GM12878 (cell line): Measurements from ENCODE around the gene SLC25A13. TPM values are rescaled to one million over a fixed set of nuclear protein-coding genes. Genes with fewer than 3 reads are reported as not detected.
A peak's percentile ranks its signal among the peaks of the same experiment; 100 is the strongest.
"Not testable (repeated sequence)": the region's sequence is repeated elsewhere in the genome, so short reads cannot be mapped to it uniquely, and the experiment has no call there.

Experiments
- ATAC-seq: fragments of 200-7000 bp; cut with Tn5 transposase; 3 replicates; pipeline ENCODE4 v1.9.1; 2020; ENCODE audit warnings: mild to moderate bottlenecking, moderate library complexity
- BruUV-seq: library from RNA; stranded (reverse); fragments of 400-500 nt; replicated peaks from 2 replicates; lab custom pipeline; 2021; lab: Mats Ljungman, UMichigan
- CTCF ChIA-PET: fragments of 300-600 bp; sonication (Branson Sonifier 250); formaldehyde crosslinking; extraction: SDS; loops from one replicate; lab custom pipeline; 2021; ENCODE audit warnings: inconsistent platforms; lab: Yijun Ruan, JAX
- POLR2A ChIA-PET: fragments of 350-600 bp; formaldehyde crosslinking; extraction: SDS; loops from one replicate; lab custom pipeline; 2021; ENCODE audit warnings: inconsistent platforms; lab: Charles Lee
- RAD21 ChIA-PET: fragments of 300-600 bp; sonication (Branson Sonifier 250); formaldehyde crosslinking; loops from one replicate; lab custom pipeline; 2023; ENCODE audit warnings: antibody characterized with exemption; ENCODE audit not compliant: unreplicated experiment; lab: Charles Lee
- SMC1A ChIA-PET: fragments of 300-600 bp; sonication (Branson Sonifier 250); formaldehyde crosslinking; loops from one replicate; lab custom pipeline; 2023; ENCODE audit not compliant: unreplicated experiment, uncharacterized antibody; lab: Charles Lee
- DNase-seq: peaks from one replicate; pipeline ENCODE4 v3.0.0-alpha.2; 2011; ENCODE audit warnings: low read depth, low spot score
- FAIRE-seq: peaks from 3 replicates; lab custom pipeline; 2011; peaks lifted over from hg19 to GRCh38; lab: Jason Lieb, UNC
- H2AFZ ChIP-seq: 2 replicates; pipeline ENCODE4 v1.6.0; 2011; ENCODE audit warnings: low read depth, low read length, control low read depth; ENCODE audit not compliant: control insufficient read depth
- H3K27ac ChIP-seq: 2 replicates; pipeline ENCODE4 v1.5.1; 2011; ENCODE audit warnings: control low read depth; ENCODE audit not compliant: control insufficient read depth, insufficient read depth
- H3K27me3 ChIP-seq, 2 experiments: replicated peaks in 1 of 2; 2 replicates each; pipeline versions ENCODE4 v1.6.0 to v1.6.1; 2011; ENCODE audit warnings: low read length in 1 of 2; ENCODE audit not compliant: control insufficient read depth in 2 of 2, insufficient read depth in 2 of 2
- H3K36me3 ChIP-seq, 2 experiments: 2 replicates each; pipeline ENCODE4 v1.5.1; 2011; ENCODE audit warnings: low read length in 1 of 2; ENCODE audit not compliant: control insufficient read depth in 2 of 2, insufficient read depth in 2 of 2
- H3K4me1 ChIP-seq: 2 replicates; pipeline ENCODE4 v1.6.1; 2011; ENCODE audit warnings: mild to moderate bottlenecking, low read length, moderate library complexity, mixed read lengths; ENCODE audit not compliant: control insufficient read depth, insufficient read depth
- H3K4me2 ChIP-seq: 2 replicates; pipeline ENCODE4 v1.6.0; 2011; ENCODE audit warnings: control low read depth; ENCODE audit not compliant: control insufficient read depth, insufficient read depth
- H3K4me3 ChIP-seq: fragments of 200-600 bp; sonication (generic); 2 replicates; pipeline ENCODE4 v1.5.1; 2016
- H3K79me2 ChIP-seq: 2 replicates; pipeline ENCODE4 v1.6.0; 2011; ENCODE audit warnings: low read length; ENCODE audit not compliant: control insufficient read depth, insufficient read depth
- H3K9ac ChIP-seq: 2 replicates; pipeline ENCODE4 v1.8.0; 2011; ENCODE audit warnings: low read length, control low read depth, mixed read lengths; ENCODE audit not compliant: control insufficient read depth, insufficient read depth
- H3K9me3 ChIP-seq: replicated peaks from 3 replicates; pipeline ENCODE4 v1.5.1; 2011; ENCODE audit warnings: mild to moderate bottlenecking, low read length; ENCODE audit not compliant: control insufficient read depth, insufficient read depth
- H4K20me1 ChIP-seq: 2 replicates; pipeline ENCODE4 v1.6.0; 2011; ENCODE audit not compliant: control insufficient read depth, insufficient read depth
- CBFB ChIP-seq: IDR thresholded peaks from 2 replicates; pipeline ENCODE4 v1.6.1; 2016; ENCODE audit warnings: antibody characterized with exemption, low read depth
- E2F4 ChIP-seq: IDR thresholded peaks from 2 replicates; pipeline ENCODE4 v1.6.1; 2012; ENCODE audit warnings: low read depth, low read length, improper control_type of control experiment
- GABPA ChIP-seq: IDR thresholded peaks from 2 replicates; pipeline ENCODE4 v1.6.1; 2014; ENCODE audit warnings: antibody characterized with exemption, low read depth, mild to moderate bottlenecking, inconsistent platforms
- MTA2 ChIP-seq: fragments of 450-650 bp; IDR thresholded peaks from 2 replicates; pipeline ENCODE4 v1.6.1; 2016; ENCODE audit warnings: low read depth, mild to moderate bottlenecking, moderate library complexity
- NR2C1 ChIP-seq: fragments of 450-650 bp; IDR thresholded peaks from 2 replicates; pipeline ENCODE4 v1.6.1; 2017; ENCODE audit warnings: antibody characterized with exemption, mild to moderate bottlenecking, moderate library complexity
- NR2F1 ChIP-seq: fragments of 450-650 bp; conservative IDR thresholded peaks from 2 replicates; pipeline ENCODE4 v1.6.1; 2017; ENCODE audit warnings: mild to moderate bottlenecking
- PKNOX1 ChIP-seq: fragments of 450-650 bp; IDR thresholded peaks from 2 replicates; pipeline ENCODE4 v1.6.1; 2016; ENCODE audit warnings: mild to moderate bottlenecking
- POLR2AphosphoS2 ChIP-seq: IDR thresholded peaks from 2 replicates; pipeline ENCODE4 v1.6.1; 2011; ENCODE audit warnings: low read depth, mild to moderate bottlenecking, low read length, improper control_type of control experiment, moderate library complexity
- WGBS: methylation state at CpG from one replicate; pipeline ENCODE4 v1.1.6; 2016; ENCODE audit warnings: low lambda C conversion rate; ENCODE audit not compliant: insufficient replicate concordance, insufficient coverage; ENCODE audit errors: missing lambda C conversion rate; 5-methylcytosine and 5-hydroxymethylcytosine counted together
- in situ Hi-C: fragments of 300-500 bp; cut with MboI; formaldehyde crosslinking; loops from 9 replicates; pipeline ENCODE4 v1.14.3; 2018; ENCODE audit warnings: mixed read lengths
- intact Hi-C: fragments of 100-400 bp; cut with micrococcal nuclease; formaldehyde crosslinking; loops from one replicate; pipeline ENCODE4 v1.14.2; 2022; ENCODE audit not compliant: unreplicated experiment
- polyA plus RNA-seq, 11 experiments: library from polyadenylated mRNA; depleted of rRNA in 4 of 11; unstranded in 6 of 11; stranded (reverse) in 5 of 11; fragments of >200 nt; fragmentation: Nextera tagmentation in 4 of 11; fragmentation: Illumina TruSeq in 1 of 11; extraction: Ambion mirVana in 4 of 11; extraction: Trizol in 1 of 11; gene quantifications; 1 replicate in 1 of 11; 2 replicates in 10 of 11; pipeline versions ENCODE4 v1.2.1 to v1.2.3, GENCODE V29; 2011 to 2016; ENCODE audit warnings: inconsistent platforms in 2 of 11, missing spikeins in 2 of 11, low read depth in 1 of 11
- total RNA-seq, 4 experiments: library from RNA; depleted of rRNA in 3 of 4; stranded (reverse); fragments of >200 nt in 3 of 4; fragmentation: Illumina TruSeq in 1 of 4; extraction: Trizol in 1 of 4; gene quantifications; 2 replicates each; pipeline versions ENCODE4 v1.2.1 to v1.2.3, GENCODE V29; 2013 to 2021

SLC25A13 gene
- total and polyA plus RNA-seq, 10 of the 15 experiments (the other 5 are each of a cell fraction or from before 2014, with no cell fraction given), result 7.0 to 24.7 (median 18.6) TPM

GRCh38 chr7:96361116-96361857 is 39.4 kb upstream of the SLC25A13 start (continued):
- TF ChIP-seq CBFB (no peak), POLR2AphosphoS2 (no peak), PKNOX1 (no peak)
- TF ChIP-seq, all 136 proteins: peak for 0

- FAIRE-seq, result no peak
- SMC1A ChIA-PET, result no interaction called here
- Histone ChIP-seq H4K20me1 (no peaks in the 10 kb centered on the region), H3K79me2 (no peaks in the 10 kb centered on the region), H2AFZ (no peak overlapping the region), H3K9ac (no peak overlapping the region), H3K4me3 (no peak overlapping the region), H3K4me2 (no peak overlapping the region), H3K9me3 (no peaks in the 10 kb centered on the region), H3K27me3 (no peaks in the 10 kb centered on the region), H3K4me1 (no peaks in the 10 kb centered on the region), H3K27ac (no peak overlapping the region)
- peak; percentile 54 for ATAC-seq
- CTCF ChIA-PET, result no interaction called here
- BruUV-seq, result no TSS peak
- in situ Hi-C loops, result no loop called here
- POLR2A ChIA-PET, result no interaction called here
- WGBS, result 5% methylated on average over 2 of the region's 2 CpGs
- RAD21 ChIA-PET, result interaction anchor here (0.6 kb wide), 1 partner anchor 22 kb away, joined by 6 read pairs; no protein-coding TSS in a partner anchor
- TF ChIP-seq PKNOX1, result peak; percentile 16; the same call in 1 of the 2 replicates
- TF ChIP-seq NR2F1, result peak; percentile 66; the same call in 1 of the 2 replicates
- peak; percentile 76 for TF ChIP-seq MTA2
- no peak for TF ChIP-seq GABPA
- peak; percentile 69 for TF ChIP-seq NR2C1
- no peak for TF ChIP-seq E2F4
- TF ChIP-seq, all 136 proteins: peak for 4
- H3K36me3 ChIP-seq, result no peaks in the 10 kb centered on the region
- peak; percentile 3 for DNase-seq
- intact Hi-C loops, result no loop called here
These were observed 38.0 kb upstream of the SLC25A13 start for GRCh38 chr7:96359876-96360275.

GRCh38 chr7:96358236-96358971 is 36.5 kb upstream of the SLC25A13 start:
- ATAC-seq, RAD21 ChIA-PET, H3K36me3 ChIP-seq, DNase-seq, POLR2A ChIA-PET, CTCF ChIA-PET, BruUV-seq, H3K4me1 ChIP-seq, FAIRE-seq, H3K79me2 ChIP-seq, in situ Hi-C loops, H2AFZ ChIP-seq, H3K9ac ChIP-seq, H3K27me3 ChIP-seq, H4K20me1 ChIP-seq, H3K9me3 ChIP-seq, H3K27ac ChIP-seq, H3K4me3 ChIP-seq, intact Hi-C loops, H3K4me2 ChIP-seq, SMC1A ChIA-PET: not testable (repeated sequence)
- 69% methylated on average over 25 of the region's 25 CpGs for WGBS
